G401 (cell line): Measurements from ENCODE around the gene CENPVL1. TPM values are rescaled to one million over a fixed set of nuclear protein-coding genes. Genes with fewer than 3 reads are reported as not detected.
A peak's percentile ranks its signal among the peaks of the same experiment; 100 is the strongest.
"Not testable (repeated sequence)": the region's sequence is repeated elsewhere in the genome, so short reads cannot be mapped to it uniquely, and the experiment has no call there.

Experiments
- DNase-seq: peaks from one replicate; pipeline ENCODE4 v3.0.0-alpha.2; 2015; ENCODE audit warnings: low spot score
- in situ Hi-C: cut with HindIII; loops from 2 replicates; pipeline ENCODE4 v1.10.0; 2016; ENCODE audit warnings: low sequenced_read_pairs, mixed read lengths
- total RNA-seq: library from RNA; depleted of rRNA; stranded (reverse); fragments of >200 nt; shearing (Covaris generic); gene quantifications from 2 replicates; pipeline ENCODE4 v1.2.3, GENCODE V29; 2014; rRNA removed

The CENPVL1 gene
- total RNA-seq, result not detected in 2 replicates

DNA sequence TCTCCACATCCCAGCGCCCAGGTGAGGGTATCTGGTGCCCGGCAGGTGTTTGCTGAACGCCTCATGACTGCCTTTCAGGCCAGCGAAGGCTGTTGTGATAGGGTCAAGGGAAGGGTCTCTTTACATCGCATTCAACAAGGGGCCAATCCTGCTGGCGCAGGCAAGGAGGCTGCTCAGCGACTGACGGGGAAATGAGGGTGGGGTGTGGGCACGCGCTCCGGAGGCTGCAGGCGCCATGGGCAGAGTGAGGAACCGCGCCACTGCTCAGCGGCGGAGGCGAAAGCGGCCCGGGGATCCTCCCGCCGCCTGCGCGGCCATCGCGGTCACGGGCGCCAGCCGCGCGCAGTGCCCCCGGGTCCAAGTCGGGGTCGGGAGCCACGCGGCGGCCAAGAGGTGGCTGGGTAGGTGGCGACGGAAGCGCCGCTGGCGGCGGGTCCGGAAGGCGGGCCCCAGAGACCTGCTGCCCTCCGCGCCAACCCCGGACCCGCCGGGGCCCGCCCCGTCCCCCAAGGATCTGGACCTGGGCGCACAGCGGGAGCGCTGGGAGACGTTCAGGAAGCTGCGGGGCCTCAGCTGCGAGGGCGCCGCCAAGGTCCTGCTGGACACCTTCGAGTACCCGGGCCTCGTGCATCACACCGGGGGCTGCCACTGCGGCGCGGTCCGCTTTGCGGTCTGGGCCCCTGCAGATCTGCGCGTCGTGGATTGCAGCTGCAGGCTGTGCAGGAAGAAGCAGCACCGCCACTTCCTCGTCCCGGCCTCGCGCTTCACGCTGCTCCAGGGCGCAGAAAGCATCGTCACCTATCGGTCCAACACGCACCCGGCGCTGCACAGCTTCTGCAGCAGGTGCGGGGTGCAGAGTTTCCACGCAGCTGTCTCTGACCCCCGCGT lies at the start of gene CENPVL1:
Gene CENPVL1, plus strand, starts transcription at position 236 of the 888 bp plus-strand sequence. Its CDS starts 0 bp downstream, at position 236.
- in situ Hi-C loops, DNase-seq: not testable (repeated sequence)

DNA sequence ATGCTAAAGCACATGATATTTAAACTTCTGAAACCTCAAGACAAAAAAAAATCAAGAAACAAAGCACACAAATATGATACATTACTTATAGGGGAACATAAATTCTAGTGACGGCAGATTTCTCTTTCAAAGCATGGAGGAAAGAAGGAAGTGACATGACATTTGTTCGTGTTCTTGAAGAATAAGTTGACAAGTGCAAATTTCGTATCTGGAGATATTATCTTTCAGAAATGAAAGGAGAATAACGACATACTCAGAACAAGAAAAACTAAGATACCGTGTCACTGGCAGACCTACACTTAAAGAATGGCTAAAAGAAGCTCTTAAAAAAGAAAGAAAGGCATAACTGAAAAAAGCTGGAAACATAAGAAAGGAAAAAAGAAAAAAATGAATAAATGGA lies 44.3 kb upstream of the CENPVL1 start:
- in situ Hi-C loops, result no loop called here
- DNase-seq, result no peak

DNA sequence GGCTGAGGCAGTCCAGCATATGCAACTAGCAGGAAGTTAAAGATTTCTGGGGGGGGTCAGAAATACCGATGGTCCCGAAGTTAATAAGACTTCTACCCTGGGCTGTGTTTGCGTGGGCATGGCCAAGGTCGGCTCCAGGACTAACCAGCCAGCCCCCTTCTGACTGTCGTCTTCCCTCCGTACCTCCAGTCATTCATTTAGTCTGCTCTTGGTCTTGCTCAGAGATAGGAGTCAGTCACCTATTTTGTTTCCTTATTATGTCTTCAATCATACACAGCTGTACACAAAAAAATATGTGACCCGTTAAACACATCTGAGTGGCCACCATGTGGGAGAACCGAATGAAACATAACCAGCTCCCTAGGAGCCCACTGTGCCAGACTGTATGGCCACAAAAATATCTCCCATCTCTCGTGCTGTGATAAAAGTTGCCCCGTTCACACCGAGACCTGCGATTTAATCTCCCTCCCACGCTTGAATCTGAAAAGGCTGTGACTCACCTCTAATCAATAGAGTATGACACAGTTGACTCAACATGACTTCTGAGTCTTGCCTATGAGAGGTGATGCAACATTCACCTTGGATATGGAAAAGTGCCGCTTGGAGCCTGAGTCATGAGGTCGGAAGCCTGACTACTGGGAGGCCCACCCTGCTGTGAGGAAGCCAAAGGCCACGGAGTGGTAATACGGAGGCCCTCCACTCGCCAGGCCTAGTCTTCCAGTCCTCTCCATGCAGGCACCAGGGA lies 30.5 kb upstream of the CENPVL1 start:
- in situ Hi-C loops, DNase-seq: not testable (repeated sequence)

DNA sequence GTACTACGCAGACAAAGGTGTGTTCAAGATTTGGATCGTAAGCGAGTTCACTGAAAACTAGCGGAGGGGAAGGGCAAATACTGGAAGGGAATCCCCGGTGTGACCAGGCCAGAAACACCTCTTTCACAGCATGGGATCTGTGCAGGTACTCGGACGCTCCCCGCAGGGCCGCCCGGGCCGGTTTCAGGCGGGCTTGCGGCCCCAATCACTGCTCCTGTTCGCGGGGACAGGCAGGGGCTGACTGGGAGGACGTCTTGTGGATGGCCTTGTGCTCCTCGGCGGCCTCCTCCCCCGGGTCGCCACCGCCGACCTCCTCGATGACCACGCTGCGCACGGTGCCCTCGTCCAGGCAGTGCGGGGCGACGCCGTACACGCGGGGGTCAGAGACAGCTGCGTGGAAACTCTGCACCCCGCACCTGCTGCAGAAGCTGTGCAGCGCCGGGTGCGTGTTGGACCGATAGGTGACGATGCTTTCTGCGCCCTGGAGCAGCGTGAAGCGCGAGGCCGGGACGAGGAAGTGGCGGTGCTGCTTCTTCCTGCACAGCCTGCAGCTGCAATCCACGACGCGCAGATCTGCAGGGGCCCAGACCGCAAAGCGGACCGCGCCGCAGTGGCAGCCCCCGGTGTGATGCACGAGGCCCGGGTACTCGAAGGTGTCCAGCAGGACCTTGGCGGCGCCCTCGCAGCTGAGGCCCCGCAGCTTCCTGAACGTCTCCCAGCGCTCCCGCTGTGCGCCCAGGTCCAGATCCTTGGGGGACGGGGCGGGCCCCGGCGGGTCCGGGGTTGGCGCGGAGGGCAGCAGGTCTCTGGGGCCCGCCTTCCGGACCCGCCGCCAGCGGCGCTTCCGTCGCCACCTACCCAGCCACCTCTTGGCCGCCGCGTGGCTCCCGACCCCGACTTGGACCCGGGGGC lies 28.2 kb upstream of the CENPVL1 start:
- DNase-seq, in situ Hi-C loops: not testable (repeated sequence)

DNA sequence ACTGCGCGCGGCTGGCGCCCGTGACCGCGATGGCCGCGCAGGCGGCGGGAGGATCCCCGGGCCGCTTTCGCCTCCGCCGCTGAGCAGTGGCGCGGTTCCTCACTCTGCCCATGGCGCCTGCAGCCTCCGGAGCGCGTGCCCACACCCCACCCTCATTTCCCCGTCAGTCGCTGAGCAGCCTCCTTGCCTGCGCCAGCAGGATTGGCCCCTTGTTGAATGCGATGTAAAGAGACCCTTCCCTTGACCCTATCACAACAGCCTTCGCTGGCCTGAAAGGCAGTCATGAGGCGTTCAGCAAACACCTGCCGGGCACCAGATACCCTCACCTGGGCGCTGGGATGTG lies 27.6 kb upstream of the CENPVL1 start, which contains the start of gene CENPVL2:
Gene CENPVL2, minus strand, starts transcription at position 112 of the 343 bp plus-strand sequence. Its CDS starts 0 bp downstream, at position 112.
- DNase-seq, in situ Hi-C loops: not testable (repeated sequence)

DNA sequence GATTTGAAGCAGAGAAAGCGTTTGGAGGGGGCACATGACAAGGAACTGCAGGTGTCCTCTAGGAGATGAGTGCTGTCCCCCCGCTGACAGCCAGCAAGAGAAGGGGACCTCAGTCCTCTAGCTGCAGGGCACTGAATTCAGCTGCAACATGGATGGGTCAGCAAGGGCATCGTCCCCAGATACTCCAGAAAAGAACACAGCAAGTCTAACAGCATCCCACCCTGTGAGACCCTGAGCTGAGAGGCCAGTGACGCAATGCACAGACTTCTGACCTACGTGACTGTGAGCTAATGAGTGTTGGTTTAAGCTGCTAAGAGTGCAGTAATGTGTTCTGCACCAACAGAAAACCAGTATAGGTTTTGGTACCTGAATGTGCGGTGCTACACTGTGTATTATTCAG lies 16.1 kb upstream of the CENPVL1 start:
- in situ Hi-C loops, result no loop called here
- no peak for DNase-seq

DNA sequence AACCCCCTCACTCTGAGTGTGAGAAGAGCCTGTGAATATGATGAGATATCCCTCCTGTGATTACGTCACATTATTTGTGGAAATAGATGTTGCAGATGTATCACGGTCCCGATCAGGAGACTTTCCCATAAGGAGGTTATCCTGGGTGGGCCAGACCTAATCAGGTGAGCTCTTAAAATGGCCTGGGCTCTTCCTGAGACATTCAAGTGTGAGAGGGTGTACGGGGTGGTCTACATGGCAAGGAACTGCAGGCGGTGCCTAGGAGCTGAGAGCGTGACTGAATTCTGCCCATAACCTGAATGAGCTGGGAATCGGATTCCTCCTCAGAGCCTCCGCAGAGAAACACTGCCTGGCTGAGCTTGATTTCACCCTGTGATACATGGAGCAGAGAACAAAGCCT lies 12.9 kb upstream of the CENPVL1 start:
- no peak for DNase-seq
- in situ Hi-C loops, result no loop called here

DNA sequence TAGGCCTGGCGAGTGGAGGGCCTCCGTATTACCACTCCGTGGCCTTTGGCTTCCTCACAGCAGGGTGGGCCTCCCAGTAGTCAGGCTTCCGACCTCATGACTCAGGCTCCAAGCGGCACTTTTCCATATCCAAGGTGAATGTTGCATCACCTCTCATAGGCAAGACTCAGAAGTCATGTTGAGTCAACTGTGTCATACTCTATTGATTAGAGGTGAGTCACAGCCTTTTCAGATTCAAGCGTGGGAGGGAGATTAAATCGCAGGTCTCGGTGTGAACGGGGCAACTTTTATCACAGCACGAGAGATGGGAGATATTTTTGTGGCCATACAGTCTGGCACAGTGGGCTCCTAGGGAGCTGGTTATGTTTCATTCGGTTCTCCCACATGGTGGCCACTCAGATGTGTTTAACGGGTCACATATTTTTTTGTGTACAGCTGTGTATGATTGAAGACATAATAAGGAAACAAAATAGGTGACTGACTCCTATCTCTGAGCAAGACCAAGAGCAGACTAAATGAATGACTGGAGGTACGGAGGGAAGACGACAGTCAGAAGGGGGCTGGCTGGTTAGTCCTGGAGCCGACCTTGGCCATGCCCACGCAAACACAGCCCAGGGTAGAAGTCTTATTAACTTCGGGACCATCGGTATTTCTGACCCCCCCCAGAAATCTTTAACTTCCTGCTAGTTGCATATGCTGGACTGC lies 2.8 kb downstream of the CENPVL1 start:
- in situ Hi-C loops, DNase-seq: not testable (repeated sequence)

DNA sequence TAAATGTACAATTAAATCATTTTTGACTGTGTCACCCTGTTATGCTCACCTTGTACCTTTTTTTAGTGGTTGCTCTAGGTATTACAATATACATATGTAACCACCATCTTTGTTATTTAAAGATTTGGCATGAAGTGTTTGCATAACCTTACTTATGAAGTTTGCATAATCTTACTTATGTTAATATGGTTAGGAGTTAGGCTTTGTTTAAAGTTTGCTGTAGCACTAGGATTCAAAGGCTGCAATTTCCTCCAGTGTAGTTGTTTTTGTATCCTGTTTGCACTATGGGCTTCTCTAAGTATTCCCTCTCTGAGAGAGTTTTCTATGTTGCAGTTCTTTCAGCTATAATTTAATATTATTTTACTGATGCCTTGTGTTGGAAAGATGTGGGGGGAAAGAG lies 17.9 kb downstream of the CENPVL1 start:
- DNase-seq, result no peak
- in situ Hi-C loops, result no loop called here

DNA sequence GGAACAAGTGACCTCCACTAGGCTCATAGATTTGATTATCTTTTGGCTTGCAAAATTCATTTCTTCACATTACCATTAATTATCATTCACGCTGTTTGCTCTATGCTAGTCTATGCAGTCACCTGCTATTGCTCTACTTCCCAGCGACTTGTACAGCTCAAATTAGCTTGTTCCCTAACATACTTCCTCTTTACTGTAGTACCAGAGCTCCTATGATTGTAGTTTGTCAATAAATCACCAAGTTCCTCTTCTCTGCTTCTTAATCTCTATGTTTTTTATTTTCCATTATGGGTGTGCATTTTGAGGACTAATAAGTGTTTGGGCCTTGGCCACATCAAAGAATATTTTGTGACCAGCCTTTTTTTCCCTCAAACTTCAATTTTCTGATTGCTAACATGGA lies 26.8 kb downstream of the CENPVL1 start:
- no peak for DNase-seq
- in situ Hi-C loops, result no loop called here

DNA sequence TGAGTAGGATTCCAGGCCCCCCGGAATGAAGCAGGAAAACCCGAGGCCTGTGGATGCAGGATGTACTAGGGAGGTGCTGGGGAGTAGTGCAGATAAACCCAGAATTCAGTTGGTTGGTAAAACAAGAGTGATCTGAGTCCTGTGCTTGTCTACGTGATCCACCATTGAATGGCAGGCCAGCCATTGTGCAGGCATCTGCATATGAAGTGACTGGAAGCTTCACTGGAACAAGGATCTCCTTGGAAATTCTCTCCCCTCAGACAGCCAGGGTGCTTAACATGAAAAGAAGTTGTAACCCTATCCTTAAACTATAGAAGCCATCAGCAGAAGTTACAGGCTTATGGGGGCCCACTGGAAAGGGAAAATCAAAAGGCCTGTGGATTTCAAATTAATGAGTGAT lies 32.3 kb downstream of the CENPVL1 start:
- in situ Hi-C loops, result no loop called here
- no peak for DNase-seq

DNA sequence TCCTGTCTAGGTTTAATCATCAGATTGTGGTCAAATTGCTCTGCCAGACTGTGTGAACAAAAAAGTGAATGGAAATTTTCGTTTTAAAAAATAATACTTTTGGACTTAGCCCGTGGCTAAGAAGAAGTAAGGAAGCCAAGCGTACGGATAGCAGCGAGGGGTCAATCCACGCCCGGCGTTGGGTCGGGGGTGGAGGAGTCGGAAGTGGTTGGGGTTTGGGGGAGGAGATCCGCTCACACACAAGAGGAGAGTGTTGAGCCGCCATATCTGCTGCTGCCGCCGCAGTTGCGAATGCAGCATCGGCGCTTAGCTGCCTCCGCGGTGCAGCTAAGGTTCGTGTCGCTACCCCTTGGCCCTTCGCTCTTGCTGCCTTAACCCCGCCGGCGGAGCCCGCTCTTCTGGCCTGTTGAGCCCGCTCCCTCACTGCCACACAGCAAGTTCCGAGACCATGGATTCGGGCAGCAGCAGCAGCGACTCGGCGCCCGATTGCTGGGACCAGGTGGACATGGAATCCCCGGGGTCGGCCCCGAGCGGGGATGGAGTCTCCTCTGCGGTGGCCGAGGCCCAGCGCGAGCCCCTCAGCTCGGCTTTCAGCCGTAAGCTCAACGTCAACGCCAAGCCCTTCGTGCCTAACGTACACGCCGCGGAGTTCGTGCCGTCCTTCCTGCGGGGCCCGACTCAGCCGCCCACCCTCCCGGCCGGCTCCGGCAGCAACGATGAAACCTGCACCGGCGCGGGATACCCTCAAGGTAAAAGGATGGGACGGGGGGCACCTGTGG lies 33.1 kb downstream of the CENPVL1 start, which contains the start of gene GSPT2:
Gene GSPT2, plus strand, starts transcription at position 264 of the 779 bp plus-strand sequence. Its CDS starts 185 bp downstream, at position 449.
- in situ Hi-C loops, result no loop called here

DNA sequence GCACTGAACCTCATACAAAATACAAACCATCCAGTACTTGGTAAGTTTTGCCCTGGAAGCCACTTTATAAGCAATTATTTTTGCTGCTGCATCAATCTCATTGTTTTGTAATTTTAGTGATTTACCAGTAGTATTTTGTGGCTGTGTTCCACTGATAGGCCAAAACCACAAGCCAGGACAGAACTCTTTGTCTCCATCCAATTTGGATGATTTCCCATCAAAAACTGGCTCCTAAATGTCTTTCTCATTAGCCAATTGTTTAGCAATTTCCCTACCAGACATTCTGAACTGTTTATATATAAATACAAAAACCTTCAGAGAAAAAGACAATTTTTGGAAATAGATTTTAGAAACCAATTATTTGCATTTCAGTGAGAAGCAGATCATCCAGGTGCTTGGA lies 37.4 kb downstream of the CENPVL1 start:
- no peak for DNase-seq
- in situ Hi-C loops, result no loop called here

More for the DNA sequence above, 33.1 kb downstream of the CENPVL1 start, which contains the start of gene GSPT2:
- DNase-seq, result peak; percentile 76

DNA sequence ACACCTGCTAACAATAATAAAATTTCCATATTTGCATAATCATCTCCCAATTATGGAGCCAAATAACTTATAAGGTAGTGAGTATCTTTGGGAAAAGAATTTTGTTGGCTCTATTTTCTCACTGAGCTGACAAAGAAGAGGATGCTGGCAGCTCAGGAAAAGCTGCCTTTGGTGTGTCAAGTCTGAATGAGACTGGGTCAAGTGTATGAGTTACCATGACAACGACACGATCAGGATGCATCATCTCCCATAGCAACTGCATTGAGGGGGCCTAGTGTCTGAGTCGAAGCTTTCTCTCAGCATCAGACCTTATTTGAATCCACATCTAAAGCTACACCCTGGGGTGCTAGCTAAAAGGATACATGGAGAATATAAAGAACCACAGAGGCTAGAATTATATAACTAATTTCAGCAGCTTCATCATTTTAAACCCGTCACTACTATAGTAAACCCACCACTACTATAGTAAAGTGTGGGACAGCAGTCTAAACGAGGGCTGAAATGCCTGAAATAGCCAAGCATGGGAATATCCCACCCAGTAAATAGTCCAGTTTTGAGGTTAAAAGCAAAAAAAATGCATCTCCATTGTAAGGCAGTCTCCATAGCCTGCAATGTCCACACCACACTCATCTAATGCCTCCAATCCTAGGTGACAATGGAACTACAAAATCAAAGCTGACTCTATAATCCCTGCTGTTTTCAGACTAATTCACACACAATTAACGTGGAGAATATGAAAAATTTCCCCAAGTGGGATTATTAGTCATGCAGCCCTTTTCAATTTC lies 48.9 kb downstream of the CENPVL1 start:
- in situ Hi-C loops, result no loop called here
- no peak for DNase-seq

DNA sequence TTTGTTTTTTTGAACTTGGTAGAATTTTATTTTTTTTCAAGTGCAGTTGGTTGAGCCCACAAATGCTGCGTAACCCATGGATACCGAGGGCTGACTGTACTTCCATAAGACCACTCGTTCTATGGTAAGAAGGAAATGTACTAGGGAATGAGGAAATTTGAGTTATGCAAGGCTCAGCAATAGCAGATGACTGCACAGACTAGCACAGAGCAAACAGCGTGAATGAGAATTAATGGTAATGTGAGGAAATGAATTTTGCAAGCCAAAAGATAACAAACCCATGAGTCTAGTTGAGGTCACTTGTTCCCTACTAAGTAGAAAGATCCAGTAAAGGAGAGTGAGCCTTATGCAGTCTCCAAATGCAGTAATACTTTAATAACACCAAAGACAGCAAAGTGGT lies 50.3 kb downstream of the CENPVL1 start:
- no peak for DNase-seq
- in situ Hi-C loops, result no loop called here
